NB4 (cell line): ENCODE results near the gene NOC4L.

Source experiments
- POLR2A ChIP-seq: IDR thresholded peaks from 2 replicates; pipeline ENCODE4 v1.6.1; 2011; ENCODE audit warnings: mild to moderate bottlenecking; ENCODE audit not compliant: insufficient read length; ENCODE audit errors: extremely low read depth
- TF ChIP-seq, protein P1 (sequence below): IDR thresholded peaks from one replicate; pipeline ENCODE4 v1.5.1; 2012; ENCODE audit warnings: low read depth, low read length

DNA sequence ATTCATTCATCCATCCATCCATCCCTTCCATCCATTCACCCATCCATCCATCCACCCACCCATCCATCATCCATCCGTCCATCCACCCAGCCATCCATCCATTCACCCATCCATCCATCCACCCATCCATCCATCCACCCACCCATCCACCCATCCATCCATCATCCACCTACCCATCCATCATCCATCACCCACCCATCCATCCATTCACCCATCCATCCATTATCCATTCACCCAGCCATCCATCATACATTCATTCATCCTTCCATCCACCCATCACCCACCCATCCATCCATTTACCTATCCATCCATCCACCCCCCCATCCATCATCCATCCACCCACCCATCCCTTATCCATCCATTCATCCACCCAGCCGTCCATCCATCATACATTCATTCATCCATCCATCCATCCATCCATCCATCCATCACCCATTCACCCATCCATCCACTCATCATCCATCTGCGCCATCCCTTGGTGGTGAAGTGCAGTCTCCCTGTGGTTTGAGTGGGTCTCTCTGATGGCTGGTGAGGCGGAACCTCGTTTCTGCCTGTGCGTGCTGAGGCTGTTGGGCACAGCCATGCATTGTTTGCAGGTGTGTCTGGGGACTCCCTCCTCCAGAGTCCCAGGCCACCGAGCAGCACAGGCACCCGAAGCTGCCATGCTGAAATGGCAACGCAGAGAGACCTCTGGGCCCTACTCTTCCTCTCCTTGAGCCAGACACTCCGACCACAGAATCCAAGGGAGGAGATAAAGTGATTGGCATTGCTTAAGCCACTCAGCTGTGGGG lies 22.7 kb downstream of the NOC4L start:
- TF ChIP-seq, protein P1, sequence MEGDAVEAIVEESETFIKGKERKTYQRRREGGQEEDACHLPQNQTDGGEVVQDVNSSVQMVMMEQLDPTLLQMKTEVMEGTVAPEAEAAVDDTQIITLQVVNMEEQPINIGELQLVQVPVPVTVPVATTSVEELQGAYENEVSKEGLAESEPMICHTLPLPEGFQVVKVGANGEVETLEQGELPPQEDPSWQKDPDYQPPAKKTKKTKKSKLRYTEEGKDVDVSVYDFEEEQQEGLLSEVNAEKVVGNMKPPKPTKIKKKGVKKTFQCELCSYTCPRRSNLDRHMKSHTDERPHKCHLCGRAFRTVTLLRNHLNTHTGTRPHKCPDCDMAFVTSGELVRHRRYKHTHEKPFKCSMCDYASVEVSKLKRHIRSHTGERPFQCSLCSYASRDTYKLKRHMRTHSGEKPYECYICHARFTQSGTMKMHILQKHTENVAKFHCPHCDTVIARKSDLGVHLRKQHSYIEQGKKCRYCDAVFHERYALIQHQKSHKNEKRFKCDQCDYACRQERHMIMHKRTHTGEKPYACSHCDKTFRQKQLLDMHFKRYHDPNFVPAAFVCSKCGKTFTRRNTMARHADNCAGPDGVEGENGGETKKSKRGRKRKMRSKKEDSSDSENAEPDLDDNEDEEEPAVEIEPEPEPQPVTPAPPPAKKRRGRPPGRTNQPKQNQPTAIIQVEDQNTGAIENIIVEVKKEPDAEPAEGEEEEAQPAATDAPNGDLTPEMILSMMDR, result no peak
- TF ChIP-seq POLR2A, result no peak
